HepG2 (cell line): ENCODE data around the gene CEP78. TPM values are rescaled to one million over a fixed set of nuclear protein-coding genes. Genes with fewer than 3 reads are reported as not detected.

Source experiments
- ARHGAP35 ChIP-seq: sonication (generic); formaldehyde crosslinking; IDR thresholded peaks from 2 replicates; pipeline ENCODE4 v1.9.0; 2022; ENCODE audit warnings: mild to moderate bottlenecking, inconsistent platforms, moderate library complexity, missing genetic modification reagents, borderline replicate concordance
- CREB3 ChIP-seq: sonication (generic); formaldehyde crosslinking; IDR thresholded peaks from 2 replicates; pipeline ENCODE4 v1.5.0; 2020; ENCODE audit warnings: missing genetic modification reagents
- FOXO4 ChIP-seq: sonication (generic); formaldehyde crosslinking; conservative IDR thresholded peaks from 2 replicates; pipeline ENCODE4 v1.8.1; 2023; ENCODE audit warnings: missing genetic modification reagents
- GABPA ChIP-seq, 2 experiments: IDR thresholded peaks; 2 replicates each; pipeline ENCODE4 v1.6.1; 2011 to 2016; ENCODE audit warnings: low read depth in 2 of 2, low read length in 1 of 2, missing biosample characterization in 1 of 2, missing genetic modification characterization in 1 of 2
- GFI1 ChIP-seq: sonication (generic); formaldehyde crosslinking; IDR thresholded peaks from 2 replicates; pipeline ENCODE4 v1.5.0; 2020; ENCODE audit warnings: missing genetic modification reagents, mild to moderate bottlenecking, borderline replicate concordance
- GPN1 ChIP-seq: sonication (generic); formaldehyde crosslinking; IDR thresholded peaks from 2 replicates; pipeline ENCODE4 v1.5.1; 2020; ENCODE audit warnings: missing genetic modification reagents, borderline replicate concordance
- GTF2F1 ChIP-seq: fragments of 150-350 bp; IDR thresholded peaks from 2 replicates; pipeline ENCODE4 v1.6.1; 2014; ENCODE audit warnings: low read length
- HHEX ChIP-seq: IDR thresholded peaks from 2 replicates; pipeline ENCODE4 v1.6.1; 2016; ENCODE audit warnings: control low read depth
- HMG20B ChIP-seq: conservative IDR thresholded peaks from 2 replicates; pipeline ENCODE4 v1.6.1; 2016; ENCODE audit warnings: missing genetic modification reagents, missing compliant biosample characterization
- KLF6 ChIP-seq: IDR thresholded peaks from 2 replicates; pipeline ENCODE4 v1.8.0; 2016; ENCODE audit warnings: missing biosample characterization, missing genetic modification reagents
- KMT2B ChIP-seq: IDR thresholded peaks from 2 replicates; pipeline ENCODE4 v1.6.1; 2016; ENCODE audit warnings: missing genetic modification reagents, missing compliant biosample characterization
- LCORL ChIP-seq, 2 experiments: fragments of 450-650 bp in 1 of 2; sonication (generic) in 1 of 2; formaldehyde crosslinking in 1 of 2; IDR thresholded peaks; 2 replicates each; pipeline versions ENCODE4 v1.5.0 to v1.6.1; 2017 to 2020; ENCODE audit warnings: antibody characterized with exemption in 1 of 2, missing genetic modification reagents in 1 of 2
- MAFK ChIP-seq, 2 experiments: IDR thresholded peaks in 1 of 2; conservative IDR thresholded peaks in 1 of 2; 2 replicates each; pipeline ENCODE4 v1.6.1; 2011; ENCODE audit warnings: improper control_type of control experiment in 2 of 2, low read length in 2 of 2
- MTERF4 ChIP-seq: sonication (generic); formaldehyde crosslinking; IDR thresholded peaks from 2 replicates; pipeline ENCODE4 v1.8.0; 2023; ENCODE audit warnings: mild to moderate bottlenecking, missing genetic modification reagents
- RAD51 ChIP-seq: fragments of 450-650 bp; IDR thresholded peaks from 2 replicates; pipeline ENCODE4 v1.6.1; 2016; ENCODE audit warnings: borderline replicate concordance
- RBM39 ChIP-seq: fragments of 200-400 bp; formaldehyde crosslinking; IDR thresholded peaks from one replicate; pipeline ENCODE4 v1.6.1; 2018; ENCODE audit warnings: antibody characterized with exemption, mild to moderate bottlenecking, low read depth, low read length; ENCODE audit not compliant: poor library complexity, severe bottlenecking
- REL ChIP-seq: sonication (generic); formaldehyde crosslinking; conservative IDR thresholded peaks from 2 replicates; pipeline ENCODE4 v1.8.0; 2022; ENCODE audit warnings: mild to moderate bottlenecking, missing genetic modification reagents, moderate library complexity
- TOPORS ChIP-seq: sonication (generic); formaldehyde crosslinking; IDR thresholded peaks from 2 replicates; pipeline ENCODE4 v1.8.0; 2023; ENCODE audit warnings: mild to moderate bottlenecking, missing genetic modification reagents
- ZBTB26 ChIP-seq: IDR thresholded peaks from 2 replicates; pipeline ENCODE4 v1.6.1; 2016; ENCODE audit warnings: missing compliant biosample characterization, missing genetic modification reagents, borderline replicate concordance
- ZBTB7B ChIP-seq: sonication (generic); formaldehyde crosslinking; IDR thresholded peaks from 2 replicates; pipeline ENCODE4 v1.4.0; 2020; ENCODE audit warnings: missing genetic modification reagents
- ZNF253 ChIP-seq: sonication (generic); formaldehyde crosslinking; IDR thresholded peaks from 2 replicates; pipeline ENCODE4 v1.8.0; 2022; ENCODE audit warnings: mild to moderate bottlenecking, missing genetic modification reagents, borderline replicate concordance
- ZNF3 ChIP-seq: IDR thresholded peaks from 2 replicates; pipeline ENCODE4 v1.7.0; 2017; ENCODE audit warnings: inconsistent platforms
- ZNF326 ChIP-seq: sonication (generic); formaldehyde crosslinking; IDR thresholded peaks from 2 replicates; pipeline ENCODE4 v1.4.0; 2020; ENCODE audit warnings: missing genetic modification reagents, borderline replicate concordance
- ZNF354B ChIP-seq: sonication (generic); formaldehyde crosslinking; IDR thresholded peaks from 2 replicates; pipeline ENCODE4 v1.8.0; 2022; ENCODE audit warnings: mild to moderate bottlenecking, missing genetic modification reagents
- ZNF451 ChIP-seq: sonication (generic); formaldehyde crosslinking; IDR thresholded peaks from 2 replicates; pipeline ENCODE4 v1.5.0; 2020; ENCODE audit warnings: mild to moderate bottlenecking, missing genetic modification reagents
- ZNF772 ChIP-seq: sonication (generic); formaldehyde crosslinking; IDR thresholded peaks from 2 replicates; pipeline ENCODE4 v1.5.0; 2020; ENCODE audit warnings: mild to moderate bottlenecking, missing genetic modification reagents
- polyA plus RNA-seq, 8 experiments: library from polyadenylated mRNA; depleted of rRNA in 3 of 8; stranded (reverse) in 7 of 8; unstranded in 1 of 8; fragments of >200 nt; fragmentation: Illumina TruSeq in 4 of 8; extraction: Trizol in 4 of 8; gene quantifications; 2 replicates each; pipeline versions ENCODE4 v1.2.1 to v1.2.3, GENCODE V29; 2011 to 2016; ENCODE audit warnings: low read depth in 4 of 8, missing spikeins in 1 of 8, mixed read lengths in 1 of 8; ENCODE audit not compliant: insufficient read depth in 1 of 8
- total RNA-seq, 5 experiments: library from RNA; depleted of rRNA; stranded (reverse); fragments of >200 nt; fragmentation: Illumina TruSeq; extraction: Trizol; gene quantifications; 2 replicates each; pipeline ENCODE4 v1.2.3, GENCODE V29; 2016; ENCODE audit warnings: low read depth in 1 of 5

CEP78 gene
- total and polyA plus RNA-seq, 2 of the 13 experiments (the other 11 are each of a cell fraction or from before 2014, with no cell fraction given) = 5.1 to 30.8 TPM

GRCh38 chr9:78235762-78236550 lies at the start of gene CEP78 (continued):
- peak; percentile 52; the same call in 1 of the 2 replicates for TF ChIP-seq ZBTB26 (CRISPR knock-in tag)
- peak; percentile 84 for TF ChIP-seq MTERF4 (CRISPR knock-in tag)
- no peak for TF ChIP-seq ZNF326 (CRISPR knock-in tag)
- TF ChIP-seq ARHGAP35 (CRISPR knock-in tag) = peak; percentile 71; the same call in 1 of the 2 replicates
- no peak for TF ChIP-seq LCORL (IDR thresholded peaks at IDR 0.05)
- peak; percentile 85; the same call in 1 of the 2 replicates for TF ChIP-seq LCORL (CRISPR knock-in tag; IDR thresholded peaks at IDR 0.05)
- no peak for TF ChIP-seq RAD51
- TF ChIP-seq ZNF772 (CRISPR knock-in tag) = peak; percentile 83; the same call in 1 of the 2 replicates
- peak; percentile 17 for TF ChIP-seq GFI1 (CRISPR knock-in tag)
- no peak for TF ChIP-seq ZNF354B (CRISPR knock-in tag)
- peak; percentile 93 for TF ChIP-seq CREB3 (CRISPR knock-in tag)
- TF ChIP-seq TOPORS (CRISPR knock-in tag) = no peak
- no peak for TF ChIP-seq MAFK (conservative IDR thresholded peaks at IDR 0.05 in 1 of 2, IDR thresholded peaks at IDR 0.05 in 1 of 2; ENCODE audit: low read length in 2 of 2)
- TF ChIP-seq GPN1 (CRISPR knock-in tag) = no peak
- no peak; the same call in 1 of the 2 replicates for TF ChIP-seq ZNF253
- peak; percentile 71; the same call in 1 of the 2 replicates for TF ChIP-seq ZBTB7B (CRISPR knock-in tag)
- TF ChIP-seq FOXO4 (CRISPR knock-in tag) = 0 out of 2 replicates have a peak, but pooled peaks have one; percentile 91
- TF ChIP-seq KLF6 = no peak
- no peak for TF ChIP-seq HMG20B (CRISPR knock-in tag)
- TF ChIP-seq ZNF3 (CRISPR knock-in tag) = no peak
- TF ChIP-seq HHEX (CRISPR knock-in tag) = no peak
- TF ChIP-seq RBM39 = peak; percentile 72
- TF ChIP-seq ZNF451 (CRISPR knock-in tag) = peak; percentile 26; the same call in 1 of the 2 replicates
- TF ChIP-seq GABPA (IDR thresholded peaks at IDR 0.05; ENCODE audit: low read depth, low read length) = no peak
- TF ChIP-seq GABPA (CRISPR knock-in tag; IDR thresholded peaks at IDR 0.05; ENCODE audit: low read depth) = no peak
- peak; percentile 87 for TF ChIP-seq KMT2B
- TF ChIP-seq REL = peak; percentile 64; the same call in 1 of the 2 replicates
- no peak for TF ChIP-seq GTF2F1
